ENCODE results near the gene TGM2.

Gene TGM2

DNA sequence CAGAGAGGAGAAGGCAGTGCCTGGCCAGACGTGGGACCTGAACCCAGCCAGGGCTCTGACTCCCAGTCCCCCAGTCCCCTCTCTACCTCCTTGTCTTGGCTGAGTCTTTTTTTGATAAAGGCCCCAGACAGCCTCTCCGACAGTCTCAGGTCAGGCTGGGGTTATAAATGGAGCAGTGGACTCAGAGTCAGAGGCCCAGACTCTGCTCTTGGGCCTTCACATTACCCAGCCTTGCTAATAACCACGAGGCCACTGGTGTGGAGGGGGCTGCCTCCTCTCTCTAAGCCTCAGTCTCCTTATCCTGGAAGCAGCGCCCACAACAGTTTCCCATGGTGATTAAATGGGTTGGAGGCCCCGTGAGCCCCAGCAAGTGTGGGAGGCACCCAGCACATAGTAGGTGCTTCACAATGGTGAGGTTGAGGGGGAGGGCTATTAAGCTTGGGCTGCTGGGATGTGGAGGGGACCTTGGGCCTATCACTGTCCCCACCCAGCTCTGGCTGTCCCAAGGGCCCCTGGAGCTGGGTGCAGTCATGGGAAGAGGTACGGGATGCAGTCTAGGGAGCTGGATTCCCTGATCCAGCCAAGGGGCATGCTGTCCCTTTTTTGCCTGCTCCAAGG lies 35.7 kb downstream of the TGM2 start:
- DNase-seq, result no peak

DNA sequence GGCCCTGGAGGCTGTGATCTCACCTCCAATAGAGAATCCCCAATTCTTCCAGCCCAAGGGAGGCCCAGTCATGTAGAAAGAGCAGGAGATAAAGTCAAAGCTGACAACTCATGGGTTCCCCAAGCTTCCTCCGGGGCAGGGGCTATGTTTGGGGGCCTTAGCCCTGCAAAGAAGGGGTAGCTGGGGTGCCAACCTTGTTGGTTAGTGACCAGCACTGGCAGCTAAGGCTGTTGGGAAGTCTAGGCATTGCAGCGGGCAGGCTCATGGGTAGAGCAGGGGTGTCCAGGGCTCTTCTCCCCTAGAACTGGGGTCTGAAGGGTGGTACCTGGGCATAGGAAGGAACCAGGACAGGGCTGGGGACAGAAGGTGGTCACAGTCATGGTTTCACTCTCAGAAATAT lies 36.4 kb downstream of the TGM2 start:
- DNase-seq, result no peak

DNA sequence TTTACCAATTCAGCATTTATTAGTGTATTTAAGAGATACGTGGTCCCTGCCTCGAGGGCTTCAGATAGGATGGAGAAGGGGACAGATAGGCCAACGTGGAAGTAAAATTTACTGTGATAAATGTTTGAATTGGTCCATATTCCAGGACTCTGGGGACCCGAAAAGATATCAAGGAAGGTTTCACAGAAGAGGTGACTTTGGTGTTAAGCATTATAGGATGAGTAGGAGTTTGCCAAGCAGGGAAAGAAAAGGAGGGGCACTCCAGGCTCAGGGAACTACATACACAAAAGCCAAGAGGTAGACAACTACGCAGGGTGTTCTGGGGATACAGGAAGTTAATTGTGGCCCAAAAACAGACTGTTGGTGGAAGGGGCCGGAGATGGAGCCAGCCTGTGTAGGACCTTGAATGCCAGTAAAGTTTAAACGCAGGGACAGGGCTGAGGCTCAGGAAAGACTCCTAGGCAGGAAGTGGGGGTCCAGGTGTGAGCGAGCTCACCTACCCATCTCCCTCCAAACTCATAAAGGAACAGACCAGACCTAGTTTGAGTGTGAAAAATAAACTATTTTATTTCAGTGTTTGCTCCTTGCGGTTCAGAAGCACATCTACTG lies 37.0 kb downstream of the TGM2 start:
- DNase-seq, result no peak

DNA sequence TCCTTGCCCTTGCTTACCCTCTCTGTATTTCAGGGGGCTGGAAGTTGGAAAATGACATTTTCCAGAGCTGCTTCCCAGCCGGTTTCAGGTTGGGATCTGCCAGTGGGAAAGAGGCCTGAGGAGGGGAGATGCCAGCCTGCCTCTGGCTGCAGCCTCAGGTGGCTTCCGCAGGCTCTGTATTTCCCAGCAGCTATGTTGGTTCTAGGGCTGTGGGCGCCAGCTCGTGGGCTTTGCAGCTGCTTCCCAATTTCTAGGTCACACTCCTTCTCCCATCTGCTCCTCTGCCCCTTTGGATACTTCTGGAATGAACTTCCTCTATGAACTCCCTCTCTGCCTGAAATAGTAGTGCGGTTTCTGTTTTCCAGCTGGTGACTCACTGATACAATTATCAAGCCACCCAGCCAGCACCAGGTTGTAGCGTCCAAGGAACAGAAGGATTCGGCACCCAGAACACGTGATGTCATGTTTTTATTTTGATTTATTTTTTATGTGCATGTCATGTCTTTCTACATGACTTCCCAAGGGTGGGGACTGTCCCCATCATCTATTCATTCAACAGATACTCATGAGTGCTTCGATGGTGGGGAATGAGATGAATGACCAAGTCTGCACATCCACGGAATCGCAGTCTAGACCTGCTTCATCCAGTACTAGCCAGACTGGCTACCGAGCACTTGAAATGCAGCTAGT lies 38.0 kb downstream of the TGM2 start:
- DNase-seq, result no peak

DNA sequence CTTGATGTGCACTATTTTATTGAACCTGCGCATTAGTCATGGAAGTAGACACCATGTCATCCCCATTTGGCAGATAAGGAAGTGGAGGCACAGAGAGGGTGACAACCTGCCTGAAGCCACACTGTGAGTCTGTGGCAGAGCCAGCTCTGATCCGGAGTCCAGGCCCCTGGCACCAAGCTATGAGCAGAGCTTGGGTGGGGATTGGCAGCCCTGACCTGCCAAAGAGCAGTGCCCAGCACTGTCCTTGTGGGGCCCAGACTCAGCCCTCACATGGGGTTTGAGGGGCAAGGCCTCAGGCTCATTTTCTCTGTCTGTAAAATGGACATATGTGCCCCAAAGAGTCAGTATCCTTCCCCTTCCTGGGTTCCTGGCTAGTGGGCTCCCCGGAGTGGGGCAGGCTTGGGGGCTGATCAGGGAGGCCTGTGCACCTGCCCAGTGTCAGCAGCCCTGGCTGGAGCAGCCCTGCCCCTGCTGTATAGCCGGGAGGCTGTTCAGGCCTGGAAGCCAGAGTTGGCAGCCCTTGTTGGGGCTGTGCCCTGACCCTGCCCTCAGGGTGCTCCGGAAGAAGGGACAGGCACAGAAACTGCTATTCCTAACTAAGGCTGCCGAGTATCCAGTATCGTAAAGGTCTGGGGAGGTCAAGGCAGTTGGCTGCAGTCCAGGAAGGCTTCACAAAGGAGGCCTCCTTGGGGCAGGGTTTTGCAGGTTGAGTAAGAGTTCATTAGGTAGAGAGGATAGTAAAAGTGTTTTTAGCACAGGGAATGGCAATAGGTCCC lies 38.7 kb downstream of the TGM2 start:
- DNase-seq, result no peak

DNA sequence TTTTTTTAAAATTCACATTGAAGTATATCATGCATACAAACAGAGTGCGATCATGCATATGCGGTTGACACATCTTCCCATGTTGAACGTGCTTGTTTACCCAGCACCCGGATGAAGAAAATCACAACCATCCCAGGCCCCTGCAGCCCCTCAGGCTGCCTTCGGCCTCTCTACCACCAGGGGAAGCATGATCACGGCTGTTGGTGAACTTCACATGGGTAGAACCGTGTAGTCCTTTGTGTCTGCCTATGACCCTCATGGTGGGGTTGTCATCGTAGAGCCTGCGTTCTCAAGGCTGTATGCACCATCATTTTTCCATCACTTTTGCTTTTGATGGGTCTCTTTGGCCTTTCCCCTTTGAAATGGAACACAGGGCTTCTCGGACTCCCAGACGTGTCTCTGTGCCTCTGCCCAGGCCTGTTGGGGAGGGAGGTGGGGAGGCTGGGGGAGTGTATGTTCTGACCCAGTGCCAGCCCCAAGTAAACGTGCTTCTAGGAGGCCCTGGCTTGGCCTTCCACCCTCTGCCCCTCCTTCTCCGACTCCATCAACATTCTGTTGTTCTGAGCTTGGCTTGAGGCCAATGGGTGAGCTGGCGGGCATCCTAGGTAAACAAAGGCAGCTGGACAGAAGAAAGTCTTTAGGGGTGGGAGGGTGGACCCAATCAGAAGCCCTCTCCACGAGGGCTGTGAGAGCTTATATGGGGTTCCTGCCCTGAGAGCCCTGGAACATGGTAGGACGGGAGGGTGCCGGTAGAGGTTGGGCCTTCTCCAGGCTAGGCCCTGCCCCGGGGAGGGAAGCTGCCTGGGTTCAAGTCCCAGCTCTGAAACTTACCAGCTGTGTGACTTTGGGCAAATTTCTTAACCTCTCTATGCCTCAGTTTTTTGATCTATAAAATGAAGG lies 39.7 kb downstream of the TGM2 start:
- DNase-seq, result no peak

DNA sequence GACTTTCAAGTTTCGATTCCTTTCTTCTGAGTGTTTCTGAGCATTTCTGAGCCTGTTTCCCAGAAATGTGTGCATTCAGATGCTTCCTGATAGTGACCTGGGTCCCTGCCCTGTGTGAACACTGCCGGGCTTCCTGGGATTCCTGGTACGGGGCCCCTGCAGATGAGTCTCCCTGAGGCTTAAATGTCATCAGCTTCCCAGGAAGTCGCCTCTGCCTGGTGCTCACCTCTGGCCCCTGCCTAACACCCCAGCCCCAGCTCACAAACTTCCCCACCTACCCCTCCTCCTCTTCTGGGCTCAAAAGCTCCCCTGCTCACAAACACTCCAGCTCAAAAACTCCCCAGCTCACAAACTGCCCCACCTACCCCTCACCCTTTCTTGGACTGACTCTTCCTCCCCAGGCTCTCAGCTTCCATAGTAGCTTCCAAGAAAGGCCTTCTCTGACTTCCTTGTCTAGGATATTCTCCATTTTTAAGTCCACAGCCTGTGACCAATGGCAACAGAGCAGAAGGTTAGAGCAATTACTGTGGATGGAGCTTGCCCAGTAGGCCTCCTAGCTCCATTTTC lies 42.0 kb downstream of the TGM2 start:
- peak; percentile 13 for DNase-seq

DNA sequence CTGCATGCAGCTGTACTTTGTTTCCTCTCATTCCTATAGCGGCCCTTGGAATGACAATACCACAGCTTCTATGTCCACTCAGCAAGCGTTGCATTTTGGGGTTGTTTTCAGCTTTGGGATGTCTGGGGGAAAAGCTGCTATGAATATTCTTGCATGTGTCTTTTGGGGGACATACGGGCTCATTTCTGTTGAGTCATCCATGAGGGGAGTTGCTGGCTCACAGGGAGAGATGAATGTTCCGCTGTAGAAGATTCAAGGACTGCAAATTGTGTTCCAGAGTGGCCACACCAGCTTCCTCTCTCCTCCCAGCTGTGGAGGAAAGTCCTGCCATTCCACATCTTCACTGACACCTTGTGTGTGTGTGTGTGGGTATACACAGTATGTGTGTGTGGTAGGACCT lies 43.3 kb downstream of the TGM2 start:
- DNase-seq, result no peak

DNA sequence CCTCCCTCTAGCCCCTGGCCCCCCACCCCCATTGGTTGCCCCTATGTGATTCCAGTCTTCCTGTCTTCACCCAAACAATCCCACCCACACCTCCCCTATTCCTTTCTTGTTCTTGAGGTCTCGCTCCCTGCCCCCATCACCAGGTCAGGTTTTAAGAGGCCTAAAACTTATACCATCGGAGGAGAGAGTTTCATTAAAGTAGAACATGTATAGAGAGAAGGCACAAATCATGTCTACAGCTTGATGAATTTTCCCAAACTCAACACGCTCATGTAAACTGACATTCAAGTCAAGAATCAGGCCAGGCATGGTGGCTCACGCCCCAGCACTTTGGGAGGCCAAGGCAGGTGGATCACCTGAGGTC lies 44.5 kb downstream of the TGM2 start:
- no peak for DNase-seq

DNA sequence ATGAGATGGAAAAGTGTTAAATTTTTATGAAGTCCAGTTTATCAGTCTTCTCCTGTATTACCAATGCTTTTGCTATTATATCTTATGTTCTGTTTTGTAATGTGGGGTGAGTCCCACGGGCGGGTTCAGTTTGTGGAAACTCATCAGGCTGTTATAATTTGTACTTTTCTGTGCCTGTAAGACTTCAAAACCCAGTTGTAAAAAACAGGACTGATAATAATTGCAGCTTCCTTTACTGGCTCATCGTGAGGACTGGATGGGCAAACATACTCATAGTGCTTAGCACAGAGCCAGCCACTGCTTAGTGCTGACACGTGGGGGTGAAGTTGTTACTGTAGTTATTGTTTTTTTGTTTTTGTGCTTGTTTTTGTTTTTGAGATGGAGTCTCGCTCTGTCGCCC lies 45.6 kb downstream of the TGM2 start:
- DNase-seq, result no peak

DNA sequence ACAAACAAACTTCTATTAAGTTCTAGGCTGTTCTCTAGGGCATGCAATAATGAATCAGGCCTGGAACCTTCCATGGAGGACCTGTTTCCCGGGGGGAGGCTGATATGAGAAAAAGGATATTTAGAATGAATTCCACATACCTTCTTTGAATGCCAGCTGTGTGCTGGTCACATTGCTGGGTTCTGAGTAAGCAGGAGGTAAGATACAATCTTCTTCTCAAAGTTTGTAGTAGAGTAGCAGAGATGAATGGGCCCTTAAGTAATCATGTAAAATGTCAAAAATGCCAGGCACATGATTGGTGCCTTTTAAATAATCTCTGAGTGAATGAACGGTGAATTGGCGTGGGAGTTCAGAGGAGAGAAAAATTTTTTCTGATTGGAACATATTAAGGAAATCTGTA lies 47.4 kb downstream of the TGM2 start:
- no peak for DNase-seq

DNA sequence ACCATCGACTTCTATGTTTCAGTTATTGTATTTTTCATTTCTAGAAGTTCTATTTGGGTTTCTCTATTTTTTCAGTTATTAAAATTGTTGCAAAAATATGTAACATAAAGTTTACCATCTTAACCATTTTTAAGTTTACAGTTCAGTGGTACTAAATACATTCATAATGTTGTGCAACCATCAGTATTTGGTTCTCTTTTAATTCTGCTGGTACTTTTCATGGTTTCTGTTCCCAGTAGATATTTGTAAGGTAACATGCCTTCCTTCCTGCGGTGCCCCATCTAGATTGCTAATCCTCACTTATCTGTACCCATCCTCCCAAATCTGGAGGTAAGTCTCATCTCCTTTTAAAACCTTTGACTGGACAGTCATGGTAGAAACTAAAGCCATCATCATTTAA lies 47.9 kb downstream of the TGM2 start:
- DNase-seq, result no peak

DNA sequence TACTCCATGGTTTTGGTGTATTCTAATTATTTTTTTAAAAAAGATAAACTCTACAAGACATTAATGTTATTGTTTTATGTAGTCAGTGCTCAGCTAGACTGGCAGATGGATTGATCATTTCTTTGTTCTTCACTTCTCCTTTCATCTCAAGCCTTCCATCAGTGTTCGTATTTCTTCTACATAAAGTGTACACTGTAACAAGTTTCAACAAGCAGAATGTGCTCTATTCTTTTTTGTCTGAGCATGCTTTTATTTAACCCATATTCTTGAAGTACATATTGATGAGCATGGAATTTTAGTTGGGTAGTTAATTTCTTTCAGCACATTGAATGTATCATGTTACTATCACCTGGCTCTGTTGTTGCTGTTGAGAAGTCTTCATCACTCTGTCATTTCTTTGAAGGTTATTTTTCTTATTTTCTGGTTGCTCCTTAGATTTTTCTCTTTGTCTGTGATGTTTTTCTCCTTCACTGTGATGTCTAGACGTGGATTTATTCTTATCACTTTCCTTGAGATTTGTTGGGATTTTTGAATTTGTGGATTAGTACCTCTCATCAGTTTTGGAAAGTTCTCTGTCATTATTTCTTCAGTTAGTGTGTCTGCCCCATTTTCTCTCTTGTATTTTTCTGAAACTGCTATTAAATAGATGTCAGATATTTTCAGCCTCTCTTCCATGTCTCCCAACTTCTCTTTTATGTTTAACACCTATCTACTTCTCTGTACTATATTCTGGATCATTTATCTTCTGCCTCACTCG lies 48.5 kb downstream of the TGM2 start:
- DNase-seq, result no peak

DNA sequence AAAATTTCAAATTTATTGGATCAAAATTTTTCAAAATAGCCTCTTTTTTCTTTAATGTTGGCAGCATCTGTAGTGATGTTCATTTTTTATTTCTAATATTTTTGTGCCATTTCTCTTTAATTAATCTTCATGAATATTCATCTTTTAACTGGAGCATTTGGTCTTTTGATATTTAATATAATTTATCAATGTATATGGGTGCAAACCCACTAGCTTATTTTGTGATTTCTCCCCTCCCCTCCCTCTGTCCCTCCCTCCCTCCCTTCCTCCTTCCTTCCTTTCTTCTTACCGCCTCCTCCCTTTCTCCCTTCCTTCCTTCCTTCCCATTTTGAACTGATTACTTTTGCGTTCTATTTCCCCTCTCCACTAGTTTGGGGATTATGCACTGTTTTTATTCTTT lies 49.2 kb downstream of the TGM2 start:
- no peak for DNase-seq

DNA sequence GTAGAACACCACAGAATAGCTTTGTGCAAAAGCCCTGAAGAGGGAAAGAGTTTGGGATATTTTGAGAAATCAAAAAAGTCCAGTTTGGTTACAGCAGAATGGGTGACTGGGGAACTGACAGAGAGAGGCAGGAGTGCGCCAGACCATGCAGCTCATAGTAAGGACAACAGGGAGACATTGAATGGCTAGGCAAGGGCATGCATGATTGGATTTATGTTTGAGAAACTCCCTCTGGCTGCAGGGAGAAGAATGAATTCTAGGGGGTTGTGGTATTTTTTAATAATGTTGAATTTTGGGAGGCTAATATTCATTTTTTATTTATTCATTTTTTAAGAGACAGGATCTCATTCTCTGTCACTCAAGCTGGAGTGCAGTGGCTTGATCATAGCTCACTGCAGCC lies 49.9 kb downstream of the TGM2 start:
- DNase-seq, result no peak

DNA sequence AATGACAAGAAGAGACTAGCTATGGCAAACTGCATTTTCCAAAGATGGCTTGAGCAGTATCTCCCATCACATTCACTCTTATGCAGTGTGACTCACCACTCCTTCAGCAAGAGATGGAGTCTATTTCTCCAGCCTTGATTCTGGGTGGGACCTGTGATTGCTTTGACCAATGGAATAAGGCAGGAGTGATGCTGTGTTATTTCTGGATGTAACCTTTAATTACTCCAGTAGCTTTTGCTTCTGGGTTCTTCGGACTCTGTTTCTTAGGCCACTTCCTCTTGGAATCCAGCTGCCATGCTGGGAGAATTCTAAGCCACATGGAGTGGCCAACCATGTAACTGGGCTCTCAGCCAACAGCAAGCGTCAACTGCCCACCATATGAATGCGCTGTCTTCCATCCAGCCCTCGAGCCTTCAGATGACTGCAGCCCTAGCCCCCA lies 50.7 kb downstream of the TGM2 start:
- no peak for DNase-seq

DNA sequence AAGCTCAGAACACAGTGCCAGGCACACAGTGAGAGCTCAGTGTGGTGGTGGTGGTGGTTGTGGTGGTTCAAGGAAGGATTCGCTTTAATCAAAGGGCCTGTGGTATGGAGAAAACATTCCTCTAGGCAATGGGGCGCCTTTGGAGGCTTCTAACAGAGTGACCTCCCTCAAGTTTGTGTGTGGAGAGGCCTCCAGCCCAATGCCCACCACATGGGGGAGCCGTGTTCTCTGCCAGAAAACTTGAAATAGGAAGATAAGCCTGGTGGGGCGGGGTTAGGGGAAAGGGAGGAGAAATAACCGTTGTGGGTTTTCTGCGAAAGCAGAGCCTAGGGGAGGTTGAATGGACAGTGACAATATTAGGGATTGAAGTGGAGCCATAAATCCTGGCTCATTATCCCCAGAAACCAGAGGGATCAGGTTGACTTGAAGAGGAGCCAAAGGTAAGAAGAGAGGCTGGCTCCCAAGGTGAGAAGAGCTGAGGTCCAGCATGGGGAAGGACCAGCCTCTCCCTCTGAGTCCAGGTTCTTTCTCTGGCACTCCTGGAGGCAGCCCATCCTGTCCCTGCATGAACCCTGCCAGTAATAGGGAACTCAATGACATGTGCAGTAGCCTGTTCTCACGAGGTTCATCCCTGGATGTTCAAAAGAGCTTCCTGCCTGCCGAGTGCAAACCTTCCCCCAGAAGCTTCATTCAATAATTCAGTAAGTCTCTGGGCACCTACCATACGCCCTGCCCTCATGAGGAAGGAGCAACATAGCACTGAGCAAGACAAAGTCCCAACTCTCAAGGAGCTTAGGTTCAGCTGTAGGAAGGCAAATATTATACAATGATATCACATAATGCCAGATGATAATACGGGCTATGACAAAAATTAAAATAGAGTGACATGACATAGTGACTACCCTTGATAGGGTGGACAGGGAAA lies 51.4 kb downstream of the TGM2 start:
- peak; percentile 26 for DNase-seq

DNA sequence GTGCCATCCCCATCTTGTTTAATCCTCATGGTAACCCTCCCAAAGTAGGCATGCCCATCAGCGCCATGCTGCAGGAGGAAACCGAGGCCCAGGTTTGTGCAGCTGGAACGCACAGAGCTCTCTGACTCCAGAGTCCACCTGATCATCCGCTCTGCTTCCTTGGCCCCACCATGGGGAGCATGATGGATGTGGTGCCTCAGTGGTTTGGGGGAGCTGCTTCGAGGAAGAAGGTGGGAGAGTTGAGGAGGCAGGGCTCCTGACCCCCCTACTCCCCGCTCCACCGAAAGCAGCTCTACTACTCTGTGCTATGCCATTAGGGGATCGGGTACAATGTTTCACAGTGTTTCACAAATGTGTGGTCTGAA lies 52.2 kb downstream of the TGM2 start:
- DNase-seq, result no peak

DNA sequence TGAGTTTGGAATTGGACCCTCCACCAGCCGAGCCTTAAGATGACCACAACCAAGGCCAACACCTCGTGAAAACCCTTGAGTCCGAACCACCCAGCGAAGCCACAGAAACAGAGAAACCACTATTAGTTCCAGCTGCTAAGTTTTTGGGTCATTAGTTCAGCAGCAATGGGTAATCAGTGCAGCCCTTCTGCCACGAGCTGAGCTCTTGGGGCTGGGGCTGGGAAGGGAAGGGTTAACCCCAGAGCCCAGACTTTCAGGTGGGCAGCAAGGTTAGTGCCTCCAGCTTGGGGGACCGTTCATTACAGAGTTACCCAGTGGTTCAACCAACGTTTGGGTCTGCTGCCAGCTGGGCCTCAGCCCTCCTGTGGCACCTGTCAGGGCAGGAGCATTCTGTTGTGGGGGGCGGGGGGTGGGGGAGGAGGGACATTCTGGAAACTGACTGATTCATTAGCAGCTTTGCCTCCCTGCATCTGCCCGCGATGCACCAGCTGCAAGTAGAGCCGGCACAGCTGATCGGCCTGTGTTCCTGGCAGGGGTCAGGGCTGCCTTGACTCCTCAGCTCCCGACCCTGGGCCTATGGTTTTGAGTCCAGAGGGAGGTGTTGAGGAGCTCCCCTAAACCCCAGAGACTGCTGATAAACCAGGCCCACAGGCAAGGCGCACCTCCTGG lies 52.7 kb downstream of the TGM2 start:
- no peak for DNase-seq

Data from activated CD4-positive, alpha-beta T cell treated with anti-CD3 and anti-CD28 coated beads, Interleukin-2, amount 50 U/mL, for 16 hours (primary cell).